HG03060 (cell line): ENCODE data around the gene MRPS15.

Experiments used
- ATAC-seq: cut with Tn5 transposase; IDR thresholded peaks from one replicate; pipeline ENCODE4 v1.9.1; 2021; ENCODE audit warnings: low read depth, moderate number of reproducible peaks; ENCODE audit not compliant: unreplicated experiment

MRPS15 gene

DNA sequence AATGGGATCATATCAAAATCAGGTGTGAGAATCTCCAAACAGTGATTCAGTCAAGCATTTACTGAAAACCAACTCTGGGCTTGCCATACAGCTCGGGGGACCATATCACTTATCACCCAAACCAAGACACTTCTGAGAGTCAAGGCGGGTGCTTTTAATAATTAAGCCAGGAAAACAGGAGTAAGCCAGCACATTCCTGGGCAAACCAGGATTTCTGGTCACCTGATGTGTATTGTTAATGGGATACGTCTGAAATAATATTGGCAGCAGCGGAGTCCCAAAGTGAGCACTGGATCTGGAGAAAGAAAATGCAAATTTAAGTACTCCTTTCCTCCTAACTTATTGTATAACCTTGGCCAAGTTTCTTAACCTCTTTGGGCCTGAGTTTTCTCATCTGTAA lies 31.6 kb downstream of the MRPS15 start:
- no peak for ATAC-seq

DNA sequence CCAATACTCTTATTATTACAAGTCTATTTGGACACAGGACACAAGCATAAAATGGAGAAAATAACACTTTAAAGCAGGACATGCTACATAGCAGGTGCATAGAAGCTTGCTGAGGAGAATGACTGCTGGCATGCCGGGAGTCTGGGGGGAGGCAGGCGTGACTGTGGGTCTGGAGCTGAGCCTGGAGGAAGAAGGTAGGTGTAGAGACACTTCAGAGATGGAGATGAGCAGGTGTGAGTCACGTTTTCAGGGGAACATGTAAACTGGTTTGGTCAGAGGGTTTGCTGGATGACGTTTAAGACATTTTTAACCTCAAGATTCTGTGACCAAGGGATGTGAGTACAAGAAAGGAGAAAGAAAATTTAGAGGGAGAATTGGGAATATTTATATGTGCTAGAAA lies 38.4 kb downstream of the MRPS15 start:
- no peak for ATAC-seq

DNA sequence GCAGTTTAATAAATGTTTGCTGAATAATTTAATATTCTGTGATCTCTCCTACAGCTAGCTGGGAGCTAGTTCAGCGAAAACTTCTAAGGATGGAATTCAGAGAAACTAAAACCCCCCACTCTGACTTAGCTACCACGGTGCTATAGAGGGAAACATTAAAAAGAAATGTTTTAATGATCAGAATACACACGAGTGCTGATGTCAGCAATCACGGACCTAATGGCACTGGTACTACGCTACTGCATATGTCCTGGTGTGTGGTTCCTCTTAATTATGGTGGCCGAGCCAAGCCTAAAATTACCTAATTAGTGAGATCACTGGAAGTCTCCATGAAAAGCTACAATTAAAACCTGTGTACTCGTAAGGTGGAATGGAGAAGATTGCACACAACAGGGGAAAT lies 42.5 kb downstream of the MRPS15 start:
- ATAC-seq = no peak

DNA sequence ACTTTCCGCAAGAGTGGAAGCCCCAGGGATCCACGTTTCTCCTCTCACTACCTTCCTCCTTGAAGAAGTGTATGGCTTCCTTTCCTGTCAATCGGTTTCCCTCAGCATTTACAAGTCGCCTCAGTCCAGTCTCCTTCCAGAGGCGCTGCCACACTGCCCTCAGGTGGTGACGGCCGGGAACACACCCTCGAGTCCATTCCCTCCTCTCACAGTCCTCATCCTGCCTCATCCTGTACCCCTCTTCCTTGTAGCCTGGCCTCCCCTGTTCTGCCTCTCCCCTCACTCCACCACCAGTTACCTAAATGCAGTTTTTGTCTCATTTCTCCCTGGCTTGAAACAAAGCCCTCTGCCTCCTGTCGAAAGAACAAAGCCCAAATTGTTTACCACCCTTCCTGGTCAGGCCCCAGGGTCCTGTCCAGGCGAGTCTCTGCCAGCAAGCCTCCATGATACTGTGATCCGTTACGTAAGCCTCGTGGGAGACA lies 43.3 kb downstream of the MRPS15 start:
- ATAC-seq = no peak

DNA sequence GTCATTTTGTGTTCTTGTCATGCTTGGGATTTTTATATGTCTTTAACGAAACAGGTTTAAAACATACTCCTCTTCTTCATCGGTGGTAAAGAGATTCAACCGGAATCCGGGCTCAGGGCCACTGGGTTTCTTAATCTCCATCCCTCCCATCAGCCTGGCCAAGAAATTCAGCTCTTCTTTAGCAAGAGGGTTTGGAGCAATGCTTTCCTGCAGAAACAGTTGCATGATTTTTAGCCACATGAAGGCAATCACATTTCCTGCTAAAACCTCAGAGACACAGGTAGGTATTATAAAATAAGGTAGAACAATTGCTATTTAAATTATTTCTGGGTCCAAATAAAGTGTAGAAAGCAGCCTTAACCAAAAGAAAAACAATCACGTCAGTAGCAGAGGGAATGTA lies 43.8 kb downstream of the MRPS15 start:
- ATAC-seq = no peak

DNA sequence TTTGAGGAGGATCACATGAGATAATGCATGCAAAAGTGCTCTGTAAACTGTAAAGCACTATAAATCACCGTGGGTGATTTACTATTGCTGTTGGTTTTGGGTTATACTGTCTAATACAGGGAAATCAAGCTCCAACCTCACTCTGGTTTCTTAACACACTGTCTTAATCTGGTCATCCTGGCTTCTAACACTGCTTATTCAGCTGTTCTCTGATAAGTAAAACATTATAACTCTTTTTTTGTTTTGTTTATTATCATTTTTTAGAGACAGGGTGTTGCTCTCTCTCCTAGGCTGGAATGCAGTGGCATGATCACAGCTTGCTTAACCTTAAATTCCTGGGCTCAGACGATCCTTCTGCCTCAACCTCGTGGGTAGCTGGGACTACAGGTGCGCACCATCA lies 44.6 kb downstream of the MRPS15 start:
- ATAC-seq = no peak

DNA sequence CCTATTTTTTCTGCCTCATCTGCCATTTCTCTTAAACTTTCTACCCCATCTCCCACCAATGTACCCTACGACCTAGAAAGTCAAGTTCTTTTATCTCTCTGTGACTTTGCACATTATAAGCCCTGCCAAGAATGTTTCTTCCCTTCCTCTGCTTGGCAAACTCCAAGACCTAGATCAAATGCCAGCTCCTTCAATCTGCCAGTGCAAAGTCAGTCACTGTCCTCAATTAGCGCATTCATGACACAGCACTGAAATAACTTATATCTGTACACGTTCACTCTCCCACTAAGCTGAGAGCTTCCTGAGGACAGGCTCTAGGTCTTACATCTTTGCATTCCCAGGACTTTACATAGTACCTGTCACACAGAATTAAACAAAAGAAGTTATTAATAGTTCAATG lies 45.0 kb downstream of the MRPS15 start:
- ATAC-seq = no peak

DNA sequence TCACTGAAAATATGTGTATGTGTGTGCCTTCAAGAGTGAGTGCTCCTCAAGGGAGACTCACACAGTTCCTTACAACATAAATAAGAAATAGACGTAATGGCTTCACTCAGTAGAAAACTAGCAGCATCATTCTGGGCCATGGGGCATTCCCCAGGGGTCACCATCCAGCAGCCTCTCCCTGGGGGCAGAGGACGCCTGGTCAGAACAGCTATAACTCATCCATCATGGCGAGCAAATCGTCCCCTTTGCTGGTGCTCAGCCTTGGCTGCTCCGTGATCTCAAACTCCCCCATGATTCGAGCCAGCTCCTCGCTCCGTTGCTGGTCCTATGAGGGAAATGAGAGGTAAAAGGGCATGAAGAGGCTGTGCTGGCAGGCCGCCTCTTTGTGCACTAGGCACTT lies 46.3 kb downstream of the MRPS15 start:
- ATAC-seq = no peak

DNA sequence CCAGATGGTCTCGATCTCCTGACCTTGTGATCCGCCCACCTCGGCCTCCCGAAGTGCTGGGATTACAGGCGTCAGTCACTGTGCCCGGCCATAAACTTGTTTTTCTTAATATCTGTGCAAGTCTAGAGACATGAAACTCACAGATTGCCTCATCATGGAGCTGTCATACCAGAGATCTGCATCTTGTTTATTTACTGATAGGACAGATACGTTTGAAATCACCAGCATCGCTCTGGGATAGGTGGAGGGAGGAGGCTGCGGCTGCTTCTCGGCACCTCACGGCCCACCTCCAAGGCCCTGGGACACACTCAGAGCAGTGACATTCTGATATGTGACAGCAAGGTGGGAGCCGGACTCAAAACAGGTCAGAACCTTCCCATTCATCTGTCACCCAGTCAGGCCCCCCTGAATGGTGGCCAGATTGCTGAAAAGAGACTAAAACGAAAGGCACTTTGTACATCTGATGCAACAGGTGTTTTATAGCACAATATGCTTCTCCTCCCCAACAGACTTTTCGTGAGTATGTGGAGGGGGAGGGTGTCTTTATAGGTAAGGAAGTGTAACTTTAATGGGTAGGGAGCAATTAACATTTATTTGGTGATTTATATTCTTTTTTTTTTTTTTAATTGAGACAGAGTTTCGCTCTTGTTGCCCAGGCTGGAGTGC lies 48.4 kb downstream of the MRPS15 start:
- ATAC-seq = no peak

DNA sequence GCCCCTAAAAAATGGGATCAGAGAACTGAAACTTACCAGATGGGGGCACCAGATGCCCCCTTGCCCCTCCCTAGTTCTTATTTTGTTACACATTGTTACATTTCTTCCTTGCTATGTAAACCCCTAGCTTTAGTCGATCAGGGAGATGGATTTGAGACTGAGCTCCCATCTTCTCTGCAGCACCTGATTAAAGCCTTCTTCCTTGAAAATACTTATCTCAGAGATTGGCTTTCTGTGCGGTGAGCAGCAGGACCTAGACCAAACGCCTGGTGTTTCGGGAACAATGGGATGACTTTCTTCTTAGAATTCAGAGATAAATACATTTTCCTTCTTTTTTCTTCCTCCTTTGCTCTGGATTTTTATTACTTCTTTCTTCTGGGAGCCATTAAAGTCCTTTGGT lies 49.8 kb downstream of the MRPS15 start:
- ATAC-seq = no peak

DNA sequence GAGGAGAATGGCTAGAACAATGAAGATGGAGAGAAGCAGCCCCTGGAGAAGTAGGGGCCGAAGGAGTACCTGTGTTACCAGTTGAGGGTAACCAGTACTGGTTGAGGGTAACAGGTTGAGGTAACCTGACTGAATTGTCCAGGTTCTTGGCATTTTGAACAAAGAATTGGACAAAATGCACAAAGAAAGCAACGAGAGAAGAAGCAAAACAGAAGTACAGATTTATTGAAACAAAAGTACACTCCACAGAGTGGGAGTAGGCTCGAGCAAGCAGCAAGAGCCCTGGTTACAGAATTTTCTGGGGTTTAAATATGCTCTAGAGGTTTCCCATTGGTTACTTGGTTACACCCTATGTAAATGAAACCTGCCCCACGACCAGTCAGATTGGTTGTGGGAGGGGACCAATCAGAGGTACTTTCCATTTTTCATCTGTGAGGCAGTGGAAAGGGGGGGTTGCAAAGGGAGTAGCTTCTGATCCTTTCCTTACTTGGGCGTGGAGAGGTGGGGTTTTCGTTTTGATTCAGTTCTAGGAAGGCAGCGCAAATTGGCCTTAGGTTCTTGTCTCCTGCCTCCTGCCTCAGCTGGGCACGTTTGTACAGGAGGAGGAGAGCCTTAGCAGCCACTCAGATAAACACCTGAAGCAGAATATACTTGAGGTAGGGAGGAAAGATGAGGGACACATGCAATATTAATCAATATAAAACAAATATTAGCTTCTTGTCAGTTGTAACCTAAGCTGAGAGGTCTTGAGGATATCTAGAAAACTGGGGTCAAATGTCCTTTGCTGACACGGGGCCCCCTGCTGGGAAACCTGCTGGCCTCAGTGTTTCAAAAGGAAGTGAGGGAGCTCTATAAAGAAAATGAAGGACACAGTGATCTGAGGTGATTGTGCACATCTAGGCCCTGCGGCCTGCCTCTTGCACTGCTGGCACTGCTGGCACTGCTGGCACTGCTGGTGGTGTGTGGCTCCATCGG lies 52.2 kb downstream of the MRPS15 start:
- ATAC-seq = no peak

DNA sequence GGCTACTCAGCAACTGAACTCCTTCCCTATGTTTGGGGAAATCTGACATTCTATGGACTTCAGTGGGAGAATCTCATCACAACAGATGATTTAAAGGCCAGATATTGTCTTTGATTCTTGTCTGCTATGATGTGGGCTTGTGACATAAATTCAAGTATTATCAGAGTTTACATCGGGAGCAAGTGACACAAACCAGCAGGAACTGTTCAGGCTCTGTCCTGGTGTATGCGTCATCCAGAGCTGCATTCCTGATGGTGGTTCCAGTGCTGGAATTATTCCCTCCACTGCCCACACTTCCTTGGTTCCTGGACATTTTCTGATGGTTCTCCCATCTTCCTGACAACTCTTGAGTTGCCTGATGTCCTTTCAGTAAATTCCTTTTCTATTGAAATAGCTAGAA lies 55.7 kb downstream of the MRPS15 start:
- ATAC-seq = no peak

DNA sequence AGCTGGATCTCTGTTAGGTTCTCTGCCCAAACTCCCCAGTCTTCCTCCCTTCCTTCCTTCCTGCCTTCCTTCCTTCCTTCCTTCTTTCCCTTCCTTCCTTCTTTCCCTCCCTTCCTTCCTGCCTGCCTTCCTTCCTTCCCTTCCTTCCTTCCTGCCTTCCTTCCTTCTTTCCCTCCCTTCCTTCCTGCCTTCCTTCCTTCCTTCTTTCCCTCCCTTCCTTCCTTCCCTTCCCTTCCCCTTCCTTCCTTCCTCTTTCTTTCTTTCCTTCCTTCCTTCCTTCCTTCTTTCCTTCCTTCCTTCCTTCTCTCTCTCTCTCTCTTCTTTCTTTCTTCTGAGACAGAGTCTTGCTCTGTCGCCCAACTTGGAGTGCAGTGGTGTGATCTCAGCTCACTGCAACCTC lies 57.7 kb downstream of the MRPS15 start:
- ATAC-seq = no peak
